Spleen (tissue), 11 donors: ENCODE measurements around the gene ARHGAP5. TPM values are rescaled to one million over a fixed set of nuclear protein-coding genes. Genes with fewer than 3 reads are reported as not detected.

ENCODE experiments used
- DNase-seq: peaks from one replicate; pipeline ENCODE4 v3.0.0-alpha.2; 2020
- H3K27ac ChIP-seq, 8 donors: fragments of 200-600 bp; sonication (generic) in 7 of 8; 1 replicate in 4 of 8; 2 replicates in 4 of 8; pipeline versions ENCODE4 v1.5.0 to v1.8.0; 2016 to 2021; ENCODE audit warnings: inconsistent platforms in 4 of 8, mild to moderate bottlenecking in 4 of 8, moderate library complexity in 1 of 8
- H3K27me3 ChIP-seq, 7 donors: fragments of 200-600 bp; sonication (generic) in 6 of 7; replicated peaks in 1 of 7; 1 replicate in 4 of 7; 2 replicates in 3 of 7; pipeline versions ENCODE4 v1.5.0 to v1.8.0; 2016 to 2021; ENCODE audit warnings: inconsistent platforms in 3 of 7, mild to moderate bottlenecking in 1 of 7
- H3K36me3 ChIP-seq, 6 donors: fragments of 200-600 bp; sonication (generic) in 5 of 6; 1 replicate in 4 of 6; 2 replicates in 2 of 6; pipeline versions ENCODE4 v1.5.0 to v1.8.0; 2016 to 2021; ENCODE audit warnings: inconsistent platforms in 2 of 6
- H3K4me1 ChIP-seq, 6 donors: fragments of 200-600 bp; sonication (generic) in 5 of 6; 1 replicate in 3 of 6; 2 replicates in 3 of 6; pipeline versions ENCODE4 v1.5.0 to v1.8.0; 2016 to 2021; ENCODE audit warnings: inconsistent platforms in 3 of 6
- H3K4me3 ChIP-seq, 8 donors: fragments of 200-600 bp; sonication (generic) in 7 of 8; 1 replicate in 4 of 8; 2 replicates in 4 of 8; pipeline versions ENCODE4 v1.5.0 to v1.8.0; 2016 to 2021; ENCODE audit warnings: inconsistent platforms in 4 of 8, mild to moderate bottlenecking in 4 of 8, moderate library complexity in 2 of 8
- H3K9me3 ChIP-seq, 8 donors: fragments of 200-600 bp; sonication (generic) in 7 of 8; 1 replicate in 4 of 8; 2 replicates in 4 of 8; pipeline versions ENCODE4 v1.5.0 to v1.8.0; 2016 to 2021; ENCODE audit warnings: inconsistent platforms in 4 of 8
- POLR2A ChIP-seq, 3 donors: fragments of 450-650 bp; IDR thresholded peaks; one replicate each; pipeline ENCODE4 v1.5.1; 2017; ENCODE audit warnings: antibody characterized with exemption in 3 of 3, mild to moderate bottlenecking in 1 of 3
- POLR2AphosphoS5 ChIP-seq, 3 donors: sonication (generic); formaldehyde crosslinking; IDR thresholded peaks; one replicate each; pipeline ENCODE4 v1.5.1; 2017; ENCODE audit warnings: antibody characterized with exemption in 3 of 3
- WGBS, 5 donors: extraction: QIAGEN DNeasy Blood & Tissue Kit in 3 of 5; methylation state at CpG; one replicate each; pipeline versions ENCODE4 v1.1.5 to v1.1.7; 2013 to 2018; 5-methylcytosine and 5-hydroxymethylcytosine counted together
- intact Hi-C: fragments of 100-400 bp; cut with DNase I; formaldehyde crosslinking; loops from one replicate; pipeline ENCODE4 v1.15.0; 2023; ENCODE audit warnings: low total_unique reads
- polyA plus RNA-seq, 3 donors: library from polyadenylated mRNA; stranded (reverse); fragments of 200-250 nt; gene quantifications; one replicate each; pipeline ENCODE4 v1.2.1, GENCODE V29; 2013
- total RNA-seq, 7 donors: library from RNA; depleted of rRNA in 3 of 7; stranded (reverse); fragments of >200 nt in 3 of 7; fragmentation: NEBNext Ultra II Directional in 4 of 7; extraction: Animal tissue kit (Norgen Biotek cat#: 25700) in 4 of 7; gene quantifications; one replicate each; pipeline versions ENCODE4 v1.1.0 to v1.2.1, GENCODE V29; 2016 to 2021
- TF ChIP-seq, protein P1 (sequence below), 11 experiments: fragments of 200-600 bp in 7 of 11; fragments of 450-650 bp in 4 of 11; sonication (generic) in 4 of 11; IDR thresholded peaks in 8 of 11; conservative IDR thresholded peaks in 3 of 11; 1 replicate in 7 of 11; 2 replicates in 4 of 11; pipeline versions ENCODE4 v1.4.0 to v1.8.0; 2016 to 2021; ENCODE audit warnings: antibody characterized with exemption in 11 of 11, inconsistent platforms in 4 of 11, mild to moderate bottlenecking in 1 of 11
- donor health status: healthy with polysubstance abuse.
- donor health status: DM: no; HTN: no; CAD: no; lungs with moderate emphysema.
- donor health status: DM: no; HTN: no; CAD: no.
- donor health status: Bipolar disorder and iron deficiency.
- donor health status: healthy.
- donor health status: DM: no; HTN: no; CAD: no.
- donor health status: DM: yes; HTN: yes; CAD: no.

The ARHGAP5 gene
- total and polyA plus RNA-seq, 10 donors = 10.1 to 189 (median 109) TPM

DNA sequence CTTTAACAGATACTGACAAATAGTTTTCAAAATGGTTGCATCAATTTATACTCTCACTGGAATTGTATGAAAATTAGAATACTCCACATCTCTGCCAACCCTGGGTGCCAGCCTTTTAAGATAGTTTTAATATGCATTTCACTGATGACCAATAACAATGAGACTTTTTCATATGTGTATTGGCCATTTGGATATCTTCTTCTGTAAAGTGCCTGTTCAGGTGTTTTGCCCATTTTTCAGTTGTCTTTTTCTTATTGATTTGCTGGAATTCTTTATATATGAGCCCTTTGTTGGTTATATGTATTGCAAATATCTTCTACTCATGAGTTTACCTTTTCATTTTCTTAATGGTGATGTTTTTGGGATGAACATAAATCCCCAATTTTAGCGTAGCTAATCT is 108.0 kb downstream of the ARHGAP5 start:
- no peak for DNase-seq
- WGBS, 5 donors = 94 to 100% (median 97%) methylated on average over 1 of the region's 1 CpG
- TF ChIP-seq POLR2A (IDR thresholded peaks at IDR 0.05) (no peak), POLR2AphosphoS5 (IDR thresholded peaks at IDR 0.05) (no peak)
- TF ChIP-seq, protein P1, sequence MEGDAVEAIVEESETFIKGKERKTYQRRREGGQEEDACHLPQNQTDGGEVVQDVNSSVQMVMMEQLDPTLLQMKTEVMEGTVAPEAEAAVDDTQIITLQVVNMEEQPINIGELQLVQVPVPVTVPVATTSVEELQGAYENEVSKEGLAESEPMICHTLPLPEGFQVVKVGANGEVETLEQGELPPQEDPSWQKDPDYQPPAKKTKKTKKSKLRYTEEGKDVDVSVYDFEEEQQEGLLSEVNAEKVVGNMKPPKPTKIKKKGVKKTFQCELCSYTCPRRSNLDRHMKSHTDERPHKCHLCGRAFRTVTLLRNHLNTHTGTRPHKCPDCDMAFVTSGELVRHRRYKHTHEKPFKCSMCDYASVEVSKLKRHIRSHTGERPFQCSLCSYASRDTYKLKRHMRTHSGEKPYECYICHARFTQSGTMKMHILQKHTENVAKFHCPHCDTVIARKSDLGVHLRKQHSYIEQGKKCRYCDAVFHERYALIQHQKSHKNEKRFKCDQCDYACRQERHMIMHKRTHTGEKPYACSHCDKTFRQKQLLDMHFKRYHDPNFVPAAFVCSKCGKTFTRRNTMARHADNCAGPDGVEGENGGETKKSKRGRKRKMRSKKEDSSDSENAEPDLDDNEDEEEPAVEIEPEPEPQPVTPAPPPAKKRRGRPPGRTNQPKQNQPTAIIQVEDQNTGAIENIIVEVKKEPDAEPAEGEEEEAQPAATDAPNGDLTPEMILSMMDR (IDR thresholded peaks at IDR 0.05 in 8 of 11, conservative IDR thresholded peaks at IDR 0.05 in 3 of 11) = no peak
- Histone ChIP-seq H3K36me3 (no peaks in the 10 kb centered on the region), H3K4me3 (no peak overlapping the region), H3K4me1 (peaks cover 0 to 22% (median 8%) of the 10 kb centered on the region in 6 donors), H3K27me3 (no peaks in the 10 kb centered on the region), H3K9me3 (peaks cover 0 to 17% (median 10%) of the 10 kb centered on the region in 8 donors), H3K27ac (no peak overlapping the region)
- intact Hi-C loops = no loop called here

- no peaks in the 10 kb centered on the region for H3K27me3 ChIP-seq
- H3K4me3 ChIP-seq = no peak overlapping the region
- H3K36me3 ChIP-seq = no peaks in the 10 kb centered on the region
- intact Hi-C loops = no loop called here
- DNase-seq = no peak
- H3K9me3 ChIP-seq = peaks cover 0 to 13% (median 10%) of the 10 kb centered on the region in 8 donors
- H3K27ac ChIP-seq = peak overlapping the region in 2 of 8 donors; percentile 45 to 69
- peaks cover 0 to 34% (median 9%) of the 10 kb centered on the region in 6 donors for H3K4me1 ChIP-seq
- TF ChIP-seq, protein P1 (IDR thresholded peaks at IDR 0.05 in 8 of 11, conservative IDR thresholded peaks at IDR 0.05 in 3 of 11) = no peak
- TF ChIP-seq POLR2AphosphoS5 (IDR thresholded peaks at IDR 0.05) = no peak
- no peak for TF ChIP-seq POLR2A (IDR thresholded peaks at IDR 0.05)
These were observed 109.1 kb downstream of the ARHGAP5 start for GRCh38 chr14:32186248-32186647.

GRCh38 chr14:32189811-32190210 is 112.7 kb downstream of the ARHGAP5 start:
- Histone ChIP-seq H3K9me3 (peaks cover 0 to 11% (median 8%) of the 10 kb centered on the region in 8 donors), H3K4me3 (no peak overlapping the region), H3K36me3 (no peaks in the 10 kb centered on the region), H3K27me3 (no peaks in the 10 kb centered on the region), H3K27ac (peak overlapping the region in 5 of 8 donors; percentile 47 to 66 (median 60)), H3K4me1 (peaks cover 0 to 35% (median 10%) of the 10 kb centered on the region in 6 donors)
- WGBS, 5 donors = 48 to 70% (median 64%) methylated on average over 1 of the region's 1 CpG
- DNase-seq = no peak
- TF ChIP-seq POLR2AphosphoS5 (IDR thresholded peaks at IDR 0.05) = no peak
- TF ChIP-seq, protein P1 (IDR thresholded peaks at IDR 0.05 in 8 of 11, conservative IDR thresholded peaks at IDR 0.05 in 3 of 11) = no peak
- TF ChIP-seq POLR2A (IDR thresholded peaks at IDR 0.05) = no peak
- intact Hi-C loops = no loop called here

DNA sequence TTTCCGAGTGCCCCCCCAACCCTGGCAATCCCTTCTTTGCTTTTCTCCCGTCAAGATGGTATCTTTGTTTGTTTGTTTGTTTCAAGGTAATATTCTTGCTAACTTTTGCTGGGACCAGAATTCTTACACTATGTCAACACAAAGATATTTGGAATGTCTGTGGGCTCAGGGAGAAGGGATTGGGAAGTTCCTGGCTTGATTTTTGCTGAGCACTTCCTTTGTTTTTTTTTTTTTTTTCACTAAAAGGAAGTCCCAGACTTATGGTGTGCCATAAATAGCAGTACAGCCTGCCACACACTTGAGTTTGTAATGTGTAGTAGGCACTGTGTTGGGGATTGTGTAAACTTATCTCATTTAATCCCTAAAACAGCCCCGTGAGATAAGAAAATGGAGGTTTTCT is 113.6 kb downstream of the ARHGAP5 start:
- H3K27ac ChIP-seq = peak overlapping the region in 7 of 8 donors; percentile 41 to 66 (median 59)
- intact Hi-C loops = no loop called here
- no peak overlapping the region for H3K4me3 ChIP-seq
- H3K36me3 ChIP-seq = no peaks in the 10 kb centered on the region
- H3K4me1 ChIP-seq = peaks cover 0 to 33% (median 10%) of the 10 kb centered on the region in 6 donors
- DNase-seq = no peak
- H3K27me3 ChIP-seq = no peaks in the 10 kb centered on the region
- TF ChIP-seq POLR2AphosphoS5 (IDR thresholded peaks at IDR 0.05) (no peak), POLR2A (IDR thresholded peaks at IDR 0.05) (no peak)
- TF ChIP-seq, protein P1 (IDR thresholded peaks at IDR 0.05 in 8 of 11, conservative IDR thresholded peaks at IDR 0.05 in 3 of 11) = no peak
- WGBS, 5 donors = 49 to 58% (median 53%) methylated on average over 3 of the region's 3 CpGs
- peaks cover 0 to 2% (median under 1%) of the 10 kb centered on the region in 8 donors for H3K9me3 ChIP-seq
